NCI-H82 (cell line): ENCODE data around the gene RXRG.
"Not testable (repeated sequence)": the region's sequence is repeated elsewhere in the genome, so short reads cannot be mapped to it uniquely, and the experiment has no call there.

ENCODE experiments used
- DNase-seq: peaks from one replicate; lab custom pipeline; 2025; lab: John Stamatoyannopoulos, UW

The RXRG gene

DNA sequence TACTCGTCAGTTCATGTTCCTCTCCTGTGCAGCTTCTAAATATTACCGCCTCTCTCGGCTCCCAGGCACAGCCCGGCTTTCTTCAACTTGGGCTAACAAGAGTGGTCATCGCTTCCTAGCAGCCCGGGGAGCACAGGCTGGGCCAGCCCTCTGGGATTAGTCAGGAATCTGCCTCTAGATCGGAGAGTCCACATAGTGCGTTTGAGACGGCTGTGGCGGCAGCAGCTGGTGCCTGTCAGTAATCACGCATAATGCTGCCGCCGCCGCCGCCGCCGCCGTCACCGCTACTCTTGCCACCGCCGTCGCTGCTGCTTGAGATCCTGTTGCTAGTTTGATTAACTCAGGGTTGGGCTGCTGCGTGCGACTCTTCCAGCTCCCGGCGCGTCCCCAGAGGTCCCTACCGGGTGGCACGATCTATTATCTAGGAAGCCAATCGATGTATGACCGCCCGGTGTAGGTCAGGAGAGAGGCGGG is at the start of gene RXRG:
Gene RXRG (minus strand): TSS at position 230 of the 474 bp plus-strand sequence. CDS start 233 bp downstream, outside the sequence.
- peak; percentile 98 for DNase-seq

DNA sequence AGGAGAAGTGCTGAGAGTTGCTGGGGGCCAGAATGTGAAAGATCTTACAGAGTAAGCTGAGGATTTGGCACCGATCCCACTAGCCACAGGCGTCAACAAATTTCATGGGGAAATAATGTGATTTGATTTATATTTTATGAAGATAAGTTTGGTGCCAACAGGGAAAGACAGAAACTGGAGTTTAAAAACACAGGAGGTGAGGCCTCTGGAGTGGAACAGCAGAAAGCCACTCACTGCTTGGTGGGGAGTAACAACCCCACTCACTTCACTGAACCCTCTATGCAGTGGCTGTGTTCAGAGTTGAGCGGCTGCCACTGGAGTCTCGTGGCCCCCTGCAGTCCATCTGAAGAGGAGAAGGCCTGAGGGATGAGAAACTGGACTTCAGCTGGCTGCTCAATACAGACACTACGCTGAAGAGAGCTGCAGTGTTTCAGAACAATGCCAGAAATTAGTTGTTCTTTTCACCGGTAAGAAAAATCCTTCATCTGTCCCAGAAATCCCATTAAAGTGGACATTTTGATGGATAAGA is 48.0 kb upstream of the RXRG start:
- DNase-seq: peak; percentile 49

- DNase-seq: no peak
Observed at GRCh38 chr1:165490175-165490574, 45.2 kb upstream of the RXRG start.

GRCh38 chr1:165487921-165488320 is 43.0 kb upstream of the RXRG start:
- DNase-seq: peak; percentile 73

DNA sequence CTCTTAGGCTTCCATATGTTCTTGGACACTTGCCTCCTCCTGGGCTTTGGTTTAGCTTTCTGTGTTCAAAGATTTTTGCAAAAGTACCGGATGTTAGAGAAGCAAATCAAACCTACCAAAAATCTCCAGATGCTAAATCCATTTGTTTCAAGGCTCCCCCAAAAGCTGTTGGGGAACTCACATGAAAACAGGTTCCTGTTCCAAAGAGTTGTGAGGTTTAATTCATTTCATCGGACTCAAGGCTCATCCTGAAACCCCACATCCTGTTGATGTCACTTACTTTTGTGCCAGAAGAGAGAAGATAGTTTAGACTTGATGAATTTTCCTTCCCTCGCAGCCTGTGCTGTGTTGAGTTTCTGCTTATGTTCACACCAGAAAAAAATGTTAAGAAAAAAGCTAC is 41.7 kb upstream of the RXRG start:
- no peak for DNase-seq

DNA sequence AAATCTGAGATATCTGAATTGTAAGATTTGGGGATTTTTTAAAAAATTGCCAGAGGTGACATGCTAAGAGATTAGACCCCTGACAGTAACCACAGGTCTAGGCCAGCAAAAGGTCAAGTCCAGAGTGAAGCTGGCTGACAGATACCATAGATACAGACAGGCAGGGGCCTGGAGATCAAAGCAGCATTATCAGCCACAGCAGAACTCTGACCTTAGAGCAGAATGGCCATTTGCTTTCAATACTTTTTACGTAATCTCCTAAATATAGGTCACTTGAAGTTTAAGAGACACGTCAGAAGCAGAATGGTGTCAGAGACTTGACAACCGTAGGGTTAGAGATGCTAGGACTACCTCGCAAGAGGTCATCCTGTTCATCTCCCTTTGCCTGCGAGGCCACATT is 40.8 kb upstream of the RXRG start:
- DNase-seq: no peak

- peak; percentile 15 for DNase-seq
Observed at GRCh38 chr1:165484532-165484931, 39.6 kb upstream of the RXRG start.

- no peak for DNase-seq
Observed at GRCh38 chr1:165483412-165483811, 38.5 kb upstream of the RXRG start.

- no peak for DNase-seq
Observed at GRCh38 chr1:165481820-165482532, 37.0 kb upstream of the RXRG start.

DNA sequence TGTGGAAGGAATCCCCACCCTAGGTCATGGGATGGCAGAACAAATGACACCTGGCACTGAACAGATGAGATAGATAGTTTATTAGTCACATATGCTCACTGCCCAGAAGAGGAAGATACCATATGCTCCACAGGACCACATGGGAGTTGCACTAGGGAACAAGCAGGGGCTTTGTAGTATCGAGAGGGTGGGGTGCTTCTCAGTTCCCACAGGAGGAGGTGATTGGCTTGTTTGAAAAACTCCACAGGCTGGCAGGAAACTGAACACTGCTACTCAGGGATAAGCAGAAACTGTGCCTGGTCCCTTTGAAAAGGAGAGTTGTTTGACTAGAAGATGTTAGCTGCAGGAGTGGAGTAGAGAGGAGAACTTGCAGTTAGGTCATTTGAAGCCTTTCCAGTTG is 31.9 kb upstream of the RXRG start:
- peak; percentile 82 for DNase-seq

DNA sequence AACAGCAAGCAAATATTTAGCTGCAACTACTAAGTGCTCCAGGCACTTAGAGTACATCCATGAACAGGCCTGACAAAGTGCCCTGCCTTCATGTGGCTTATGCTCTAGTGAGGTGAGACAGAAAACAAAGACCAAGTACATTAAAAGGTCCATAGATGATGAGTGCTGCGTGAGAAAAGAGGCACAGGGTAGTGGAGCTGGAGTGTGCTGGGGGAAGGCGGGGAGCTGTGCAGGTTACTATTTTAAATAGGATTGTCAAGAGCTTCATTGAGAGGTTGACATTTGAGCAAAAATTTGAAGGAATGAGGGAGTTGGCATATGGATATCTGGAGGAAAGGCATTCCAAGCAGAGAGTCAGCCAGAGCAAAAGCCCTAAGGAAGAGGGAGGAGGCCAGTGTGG is 29.3 kb upstream of the RXRG start:
- no peak for DNase-seq

- no peak for DNase-seq
Observed at GRCh38 chr1:165473081-165473480, 28.2 kb upstream of the RXRG start.

DNA sequence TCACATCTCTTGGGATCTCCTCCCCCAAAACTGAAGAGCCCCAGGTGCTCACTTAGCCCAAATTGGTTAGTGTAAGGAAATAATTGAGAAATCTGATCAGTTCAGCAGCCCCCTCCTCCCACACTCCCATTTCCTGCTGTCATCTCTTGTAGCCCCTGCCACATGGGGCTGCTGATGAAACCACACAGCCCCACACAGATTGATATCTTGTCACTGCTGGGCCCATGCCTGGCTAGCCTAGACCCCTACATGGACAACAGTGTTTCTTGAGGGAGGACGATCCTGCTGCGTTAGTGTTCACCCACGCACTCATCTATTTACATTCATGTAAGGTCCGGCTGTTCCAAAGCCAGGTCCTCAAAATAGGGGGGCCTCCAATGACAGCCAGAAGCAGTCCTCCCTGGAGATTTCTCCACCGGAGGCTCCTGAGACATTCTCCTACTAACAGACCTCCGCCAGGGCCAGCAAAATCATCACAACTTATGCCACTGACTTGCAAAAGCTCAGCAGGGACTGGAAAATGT is 23.9 kb upstream of the RXRG start:
- DNase-seq: peak; percentile 71

GRCh38 chr1:165468253-165468652 is 23.3 kb upstream of the RXRG start:
- DNase-seq: peak; percentile 89

- peak; percentile 61 for DNase-seq
Observed at GRCh38 chr1:165467706-165468105, 22.8 kb upstream of the RXRG start.

DNA sequence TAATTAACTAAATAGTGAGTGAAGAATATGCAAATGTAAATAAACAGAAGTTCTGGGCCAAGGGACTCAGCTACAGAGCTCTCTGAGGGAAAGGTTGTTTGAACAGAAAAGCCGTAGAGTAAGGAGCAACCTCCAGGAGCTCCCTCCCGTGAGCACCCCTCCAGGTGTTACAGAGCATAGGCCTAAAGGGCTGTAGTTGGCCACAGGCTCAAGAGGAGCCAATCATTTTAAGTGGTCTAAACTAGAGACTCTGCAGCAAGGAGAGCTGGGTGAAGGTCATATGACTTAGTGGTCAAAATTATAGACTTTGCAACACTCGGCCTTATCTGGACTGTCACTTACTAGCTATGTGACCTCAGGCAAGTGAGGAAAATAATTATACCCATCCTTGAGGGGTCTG is 19.1 kb upstream of the RXRG start:
- peak; percentile 26 for DNase-seq

DNA sequence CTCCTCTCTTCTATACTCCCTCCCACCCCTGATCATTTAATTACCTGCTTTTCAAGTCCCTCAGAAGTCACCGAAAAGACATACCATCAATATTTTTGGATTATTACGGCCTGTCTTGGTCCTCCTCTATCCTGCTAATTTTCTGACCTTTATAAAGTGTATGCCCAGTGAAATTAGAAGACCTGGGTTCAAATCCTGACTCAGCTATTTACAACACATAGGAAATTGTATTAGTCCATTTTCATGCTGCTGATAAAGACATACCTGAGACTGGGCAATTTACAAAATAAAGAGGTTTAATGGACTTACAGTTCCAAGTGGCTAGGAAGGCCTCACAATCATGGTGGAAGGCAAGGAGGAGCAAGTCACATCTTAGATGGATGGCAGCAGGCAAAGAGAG is 14.8 kb upstream of the RXRG start:
- DNase-seq: not testable (repeated sequence)

GRCh38 chr1:165456861-165457260 is 11.9 kb upstream of the RXRG start:
- peak; percentile 100 for DNase-seq

GRCh38 chr1:165456114-165456513 is 11.2 kb upstream of the RXRG start:
- peak; percentile 63 for DNase-seq

- DNase-seq: peak; percentile 37
Observed at GRCh38 chr1:165455111-165455510, 10.2 kb upstream of the RXRG start.

DNA sequence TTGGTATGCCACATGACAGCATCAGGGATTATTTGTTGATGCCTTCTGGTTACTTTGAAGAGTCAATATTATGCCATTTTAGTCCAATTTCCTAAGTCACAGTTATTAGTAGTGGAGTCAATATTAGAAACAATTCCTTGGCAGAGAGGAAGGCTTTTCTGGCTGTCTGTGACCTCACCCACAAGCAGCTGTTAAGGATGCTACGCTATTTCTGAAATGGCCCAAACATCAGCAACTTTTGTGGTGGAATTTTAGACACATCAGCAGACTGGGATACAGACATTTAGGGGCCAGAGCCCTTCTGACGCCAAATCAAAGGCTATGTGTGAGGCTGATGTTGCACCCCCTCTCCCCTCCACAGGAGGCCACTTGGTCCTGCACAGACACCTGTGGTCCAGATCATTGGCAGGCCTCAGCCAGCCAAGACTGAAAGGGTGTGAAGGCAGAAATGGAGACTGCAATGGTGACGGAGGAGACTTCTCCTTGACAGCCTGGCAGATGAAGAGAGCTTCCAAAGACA is 9.2 kb upstream of the RXRG start:
- DNase-seq: no peak

DNA sequence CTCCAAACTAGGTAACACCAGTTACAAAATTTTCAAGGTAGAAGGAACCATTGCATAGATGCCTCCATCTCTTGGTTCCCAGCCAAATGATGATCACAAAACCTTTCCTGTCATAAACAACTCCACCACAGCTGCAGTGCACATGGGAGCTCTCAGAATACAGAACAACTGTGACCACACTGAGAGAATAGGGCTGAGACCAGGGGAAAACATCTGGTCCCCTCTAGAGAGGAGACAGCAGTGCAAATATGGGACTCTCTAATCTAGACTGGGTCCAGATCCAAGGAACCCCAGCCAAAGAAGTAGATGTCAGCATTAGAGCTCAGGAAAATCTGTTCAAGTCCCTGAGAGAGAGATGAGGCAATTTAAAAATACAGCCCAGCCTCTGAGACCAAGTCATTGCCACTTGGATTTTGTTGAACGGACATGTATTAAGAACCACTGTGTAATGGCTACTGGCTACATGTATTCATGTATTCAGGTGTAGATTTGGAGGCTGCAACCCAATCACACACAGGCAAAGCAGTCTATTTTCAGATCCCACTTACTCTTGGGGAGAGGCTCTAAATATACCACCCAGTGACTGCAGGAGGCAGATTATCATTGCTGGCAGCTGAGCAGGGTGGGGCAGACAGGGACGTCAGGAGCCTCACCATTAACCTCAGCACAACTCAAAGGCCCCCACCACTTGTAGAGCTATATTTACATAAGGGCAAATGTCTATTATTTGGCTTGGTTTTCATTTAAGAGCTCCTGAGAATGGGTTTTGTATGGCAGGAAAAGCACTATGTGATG is 7.6 kb upstream of the RXRG start:
- DNase-seq: peak; percentile 69

GRCh38 chr1:165451691-165452090 is 6.8 kb upstream of the RXRG start:
- DNase-seq: peak; percentile 97
